ENCODE results near the gene MYCBP2. TPM values are rescaled to one million over a fixed set of nuclear protein-coding genes. Genes with fewer than 3 reads are reported as not detected.
A peak's percentile ranks its signal among the peaks of the same experiment; 100 is the strongest.
"Not testable (repeated sequence)": the region's sequence is repeated elsewhere in the genome, so short reads cannot be mapped to it uniquely, and the experiment has no call there.

Gene MYCBP2
- total RNA-seq, 1 donor from 2014 or later: 96.4 TPM

DNA sequence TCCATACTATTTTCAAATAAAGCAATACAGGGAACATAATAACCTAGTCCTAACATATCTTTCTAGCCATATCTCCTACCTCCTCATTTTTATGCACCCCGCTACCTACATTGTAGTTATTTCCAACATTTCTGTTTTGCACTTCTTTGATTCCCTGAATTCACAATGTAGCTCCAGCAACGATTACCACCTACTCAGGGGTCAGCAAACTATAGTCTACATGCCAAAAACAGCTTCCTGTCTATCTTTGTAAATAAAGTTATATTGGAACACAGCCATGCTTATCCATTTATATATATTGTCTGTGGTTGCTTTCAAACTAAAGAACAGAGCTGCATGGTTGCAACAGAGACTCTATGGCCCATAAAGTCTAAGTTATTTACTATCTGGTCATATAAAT is 16.7 kb downstream of the MYCBP2 start:
- no peak for DNase-seq (ENCODE audit: low spot score)
- H3K27me3 Mint-ChIP-seq (ENCODE audit: insufficient read depth): no peaks in the 10 kb centered on the region
- no peaks in the 10 kb centered on the region for H3K9me3 Mint-ChIP-seq
- no peak overlapping the region for H3K4me3 Mint-ChIP-seq
- peaks cover 86% of the 10 kb centered on the region for H3K4me1 Mint-ChIP-seq (ENCODE audit: low read depth)
- no peak overlapping the region for H3K27ac Mint-ChIP-seq
- peaks cover 8% of the 10 kb centered on the region for H3K36me3 Mint-ChIP-seq (ENCODE audit: low read depth)
- intact Hi-C loops (cut with micrococcal nuclease): loop anchor here (10.0 kb wide), 1 partner anchor 425 kb away; the partner anchor contains the start of gene KCTD12

GRCh38 chr13:77309254-77309653 is 17.6 kb downstream of the MYCBP2 start:
- Mint-ChIP-seq H3K27ac (no peak overlapping the region), H3K27me3 (ENCODE audit: insufficient read depth) (no peaks in the 10 kb centered on the region), H3K4me1 (ENCODE audit: low read depth) (peaks cover 81% of the 10 kb centered on the region), H3K4me3 (no peak overlapping the region), H3K9me3 (no peaks in the 10 kb centered on the region), H3K36me3 (ENCODE audit: low read depth) (peaks cover 9% of the 10 kb centered on the region)
- no peak for DNase-seq (ENCODE audit: low spot score)
- intact Hi-C loops (cut with micrococcal nuclease): no loop called here

DNA sequence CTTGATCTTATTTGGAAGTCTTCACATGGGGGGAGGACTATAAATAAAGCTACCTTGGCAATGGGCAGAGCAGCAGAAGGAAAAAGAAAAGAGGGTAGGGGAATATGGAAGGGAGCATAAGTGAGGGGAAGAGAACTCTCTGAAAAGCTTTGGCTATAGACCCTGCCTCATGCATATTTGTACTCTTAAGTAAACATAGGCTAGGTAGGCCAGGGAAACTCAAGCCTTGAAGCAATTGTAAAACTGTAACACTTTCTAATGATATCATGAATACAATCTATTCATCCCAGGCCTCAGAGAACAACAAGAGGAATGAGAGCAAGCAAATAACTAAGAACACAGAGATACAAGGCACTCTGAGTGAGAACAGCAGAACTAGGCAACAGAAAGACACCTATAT is 20.4 kb downstream of the MYCBP2 start:
- no peak for DNase-seq (ENCODE audit: low spot score)
- Mint-ChIP-seq H3K9me3 (no peaks in the 10 kb centered on the region), H3K27ac (no peak overlapping the region), H3K4me1 (ENCODE audit: low read depth) (peaks cover 71% of the 10 kb centered on the region), H3K27me3 (ENCODE audit: insufficient read depth) (no peaks in the 10 kb centered on the region), H3K36me3 (ENCODE audit: low read depth) (peaks cover 6% of the 10 kb centered on the region), H3K4me3 (no peak overlapping the region)
- intact Hi-C loops (cut with micrococcal nuclease): no loop called here

GRCh38 chr13:77305266-77305665 is 21.6 kb downstream of the MYCBP2 start:
- Mint-ChIP-seq H3K27me3 (ENCODE audit: insufficient read depth) (no peaks in the 10 kb centered on the region), H3K36me3 (ENCODE audit: low read depth) (peaks cover 4% of the 10 kb centered on the region), H3K4me1 (ENCODE audit: low read depth) (peaks cover 61% of the 10 kb centered on the region), H3K9me3 (no peaks in the 10 kb centered on the region), H3K4me3 (no peak overlapping the region), H3K27ac (no peak overlapping the region)
- no peak for DNase-seq (ENCODE audit: low spot score)
- intact Hi-C loops (cut with micrococcal nuclease): no loop called here

DNA sequence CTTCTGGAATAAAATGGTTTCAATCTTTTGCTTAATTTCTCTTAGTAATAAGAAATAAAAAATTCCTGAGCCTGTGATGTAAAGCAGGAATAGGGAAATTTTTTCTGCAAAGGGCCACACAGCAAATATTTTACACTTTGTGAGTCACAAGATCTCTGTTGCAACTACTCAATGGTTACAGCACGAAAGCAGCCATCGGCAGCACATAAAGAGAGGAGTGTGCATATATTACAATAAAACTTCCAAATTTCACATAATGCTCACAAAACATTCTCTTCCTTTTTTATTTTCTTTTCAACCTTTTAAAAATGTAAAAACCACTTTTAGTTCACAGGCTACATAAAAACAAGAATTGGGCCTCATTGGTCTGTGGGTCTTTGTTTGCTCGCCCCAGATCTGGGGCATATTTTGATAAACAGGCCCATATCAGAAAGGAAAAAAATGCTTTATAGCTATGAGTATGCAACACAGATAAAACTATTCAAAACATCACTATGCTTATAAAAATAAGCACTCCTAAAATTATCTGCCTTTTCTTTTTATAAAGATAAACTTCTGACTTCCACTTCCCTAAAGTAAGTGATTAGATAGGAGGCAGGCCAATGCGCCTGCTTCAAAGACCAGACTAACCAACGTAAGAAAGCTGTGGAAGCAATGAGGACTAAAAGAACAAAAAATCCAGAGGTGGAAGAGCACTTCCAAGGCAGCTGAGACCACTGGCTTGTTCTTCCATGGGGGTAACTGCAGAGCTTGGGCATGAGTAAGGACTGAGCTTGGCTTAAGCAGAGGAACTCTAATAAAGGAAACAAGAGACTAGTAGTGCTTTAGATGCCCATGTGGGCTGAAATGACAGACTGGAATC is 26.5 kb downstream of the MYCBP2 start:
- no peak for DNase-seq (ENCODE audit: low spot score)
- intact Hi-C loops (cut with micrococcal nuclease): no loop called here
- Mint-ChIP-seq H3K36me3 (ENCODE audit: low read depth) (peaks cover 13% of the 10 kb centered on the region), H3K27ac (no peak overlapping the region), H3K27me3 (ENCODE audit: insufficient read depth) (no peaks in the 10 kb centered on the region), H3K4me1 (ENCODE audit: low read depth) (peaks cover 37% of the 10 kb centered on the region), H3K4me3 (no peak overlapping the region), H3K9me3 (no peaks in the 10 kb centered on the region)

DNA sequence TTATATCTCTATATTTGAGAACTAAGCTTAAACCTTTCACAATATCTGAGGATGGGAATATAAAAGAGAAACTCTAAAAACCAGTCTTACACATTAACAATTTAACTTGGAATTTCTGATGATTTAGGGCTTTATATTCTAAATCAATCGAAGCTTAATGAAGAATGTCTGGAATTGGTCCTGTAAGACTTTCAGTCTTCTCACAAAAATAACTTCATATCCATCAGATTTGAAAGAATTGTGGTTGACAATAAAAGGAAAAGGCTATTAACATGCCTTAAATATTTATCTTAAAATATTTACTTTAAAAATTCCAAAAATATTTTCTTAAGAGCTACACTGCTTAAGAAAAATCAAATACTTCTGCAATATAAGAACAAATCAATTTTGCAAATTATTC is 27.3 kb downstream of the MYCBP2 start:
- Mint-ChIP-seq H3K4me3 (no peak overlapping the region), H3K4me1 (ENCODE audit: low read depth) (peaks cover 34% of the 10 kb centered on the region), H3K27me3 (ENCODE audit: insufficient read depth) (no peaks in the 10 kb centered on the region), H3K27ac (no peak overlapping the region), H3K9me3 (no peaks in the 10 kb centered on the region), H3K36me3 (ENCODE audit: low read depth) (peaks cover 18% of the 10 kb centered on the region)
- no peak for DNase-seq (ENCODE audit: low spot score)
- intact Hi-C loops (cut with micrococcal nuclease): no loop called here

GRCh38 chr13:77298426-77298825 is 28.5 kb downstream of the MYCBP2 start:
- H3K27me3 Mint-ChIP-seq (ENCODE audit: insufficient read depth): no peaks in the 10 kb centered on the region
- no peaks in the 10 kb centered on the region for H3K9me3 Mint-ChIP-seq
- H3K4me3 Mint-ChIP-seq: no peak overlapping the region
- intact Hi-C loops (cut with micrococcal nuclease): no loop called here
- H3K36me3 Mint-ChIP-seq (ENCODE audit: low read depth): peaks cover 22% of the 10 kb centered on the region
- peaks cover 33% of the 10 kb centered on the region for H3K4me1 Mint-ChIP-seq (ENCODE audit: low read depth)
- no peak for DNase-seq (ENCODE audit: low spot score)
- no peak overlapping the region for H3K27ac Mint-ChIP-seq

GRCh38 chr13:77291774-77292173 is 35.1 kb downstream of the MYCBP2 start:
- no peaks in the 10 kb centered on the region for H3K27me3 Mint-ChIP-seq (ENCODE audit: insufficient read depth)
- H3K36me3 Mint-ChIP-seq (ENCODE audit: low read depth): peaks cover 56% of the 10 kb centered on the region
- H3K27ac Mint-ChIP-seq: no peak overlapping the region
- peaks cover 41% of the 10 kb centered on the region for H3K4me1 Mint-ChIP-seq (ENCODE audit: low read depth)
- H3K9me3 Mint-ChIP-seq: peaks cover 7% of the 10 kb centered on the region
- intact Hi-C loops (cut with micrococcal nuclease): loop anchor here (1.0 to 5.0 kb wide), 8 partner anchors 17 to 461 kb away; partner anchors contain the start of genes FBXL3 and MYCBP2
- no peak for DNase-seq (ENCODE audit: low spot score)
- H3K4me3 Mint-ChIP-seq: no peak overlapping the region

- H3K36me3 Mint-ChIP-seq (ENCODE audit: low read depth): peaks cover 56% of the 10 kb centered on the region
- H3K27ac Mint-ChIP-seq: peak overlapping the region; percentile 64
- H3K4me1 Mint-ChIP-seq (ENCODE audit: low read depth): peaks cover 46% of the 10 kb centered on the region
- no peaks in the 10 kb centered on the region for H3K27me3 Mint-ChIP-seq (ENCODE audit: insufficient read depth)
- H3K4me3 Mint-ChIP-seq: no peak overlapping the region
- intact Hi-C loops (cut with micrococcal nuclease): loop anchor here (2.0 to 5.0 kb wide), 6 partner anchors 16 to 462 kb away; partner anchors contain the start of gene FBXL3
- H3K9me3 Mint-ChIP-seq: peaks cover 7% of the 10 kb centered on the region
- DNase-seq (ENCODE audit: low spot score): no peak
Measured at GRCh38 chr13:77290342-77290741, 36.6 kb downstream of the MYCBP2 start.

DNA sequence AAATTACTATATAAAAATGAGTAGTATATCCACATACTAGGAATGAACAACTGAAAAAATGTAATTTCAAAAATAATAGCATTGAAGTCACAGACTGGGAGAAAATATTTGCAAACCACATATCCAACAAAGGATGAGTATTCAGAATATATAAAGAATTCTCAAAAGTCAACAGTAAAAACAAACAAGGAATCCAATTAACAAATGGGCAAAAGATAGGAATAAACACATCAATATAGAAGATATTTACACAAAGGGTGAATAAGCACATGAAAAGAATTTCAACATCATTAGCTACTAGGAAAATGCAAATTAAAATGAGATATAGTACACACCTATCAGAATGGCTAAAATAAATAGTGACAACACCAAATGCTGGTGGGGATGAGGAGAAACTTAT is 37.0 kb downstream of the MYCBP2 start:
- no peak for DNase-seq (ENCODE audit: low spot score)
- H3K4me1 Mint-ChIP-seq (ENCODE audit: low read depth): peaks cover 49% of the 10 kb centered on the region
- no peaks in the 10 kb centered on the region for H3K27me3 Mint-ChIP-seq (ENCODE audit: insufficient read depth)
- intact Hi-C loops (cut with micrococcal nuclease): loop anchor here (2.0 to 5.0 kb wide), 6 partner anchors 15 to 462 kb away; partner anchors contain the start of gene FBXL3
- peaks cover 7% of the 10 kb centered on the region for H3K9me3 Mint-ChIP-seq
- no peak overlapping the region for H3K27ac Mint-ChIP-seq
- no peak overlapping the region for H3K4me3 Mint-ChIP-seq
- H3K36me3 Mint-ChIP-seq (ENCODE audit: low read depth): peaks cover 54% of the 10 kb centered on the region

DNA sequence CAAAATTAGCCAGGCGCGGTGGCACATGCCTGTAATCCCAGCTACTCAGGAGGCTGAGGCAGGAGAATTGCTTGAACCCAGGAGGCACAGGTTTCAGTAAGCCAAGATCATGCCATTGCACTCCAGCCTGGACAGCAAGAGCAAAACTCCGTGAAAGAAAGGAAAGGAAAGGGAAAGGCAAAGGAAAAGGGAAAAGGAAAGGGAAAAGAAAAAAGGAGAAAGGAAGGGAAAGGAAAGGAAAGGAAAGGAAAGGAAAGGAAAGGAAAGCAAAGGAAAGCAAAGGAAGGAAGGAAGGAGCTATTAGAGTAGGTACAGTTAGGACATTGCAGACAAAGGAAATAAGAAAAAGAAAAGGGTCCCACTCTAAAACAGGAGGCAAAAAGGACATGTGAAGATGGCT is 41.3 kb downstream of the MYCBP2 start:
- H3K4me3 Mint-ChIP-seq; H3K27ac Mint-ChIP-seq; H3K27me3 Mint-ChIP-seq (ENCODE audit: insufficient read depth); H3K9me3 Mint-ChIP-seq; DNase-seq (ENCODE audit: low spot score); intact Hi-C loops (cut with micrococcal nuclease): not testable (repeated sequence)
- Mint-ChIP-seq H3K4me1 (ENCODE audit: low read depth) (peaks cover 26% of the 10 kb centered on the region), H3K36me3 (ENCODE audit: low read depth) (peaks cover 40% of the 10 kb centered on the region)

DNA sequence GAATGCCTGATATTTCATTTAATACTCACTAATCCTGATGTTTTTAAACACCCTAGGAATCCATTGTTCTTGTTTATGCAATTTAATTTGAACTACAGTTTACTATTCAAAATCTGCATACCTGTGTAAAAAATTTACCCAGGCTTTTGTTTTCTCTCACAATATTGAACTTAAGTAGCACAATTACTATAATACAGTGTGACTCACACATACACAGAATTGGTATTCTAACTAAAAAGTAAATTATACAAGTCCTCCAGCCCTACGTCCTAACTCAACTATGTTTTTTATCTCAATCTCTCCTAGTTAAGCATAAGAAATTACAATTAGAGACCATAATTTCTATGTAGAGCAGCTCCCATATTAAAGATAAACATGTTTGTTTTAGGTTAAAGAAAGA is 41.8 kb downstream of the MYCBP2 start:
- H3K4me3 Mint-ChIP-seq: no peak overlapping the region
- DNase-seq (ENCODE audit: low spot score): no peak
- intact Hi-C loops (cut with micrococcal nuclease): no loop called here
- no peak overlapping the region for H3K27ac Mint-ChIP-seq
- H3K27me3 Mint-ChIP-seq (ENCODE audit: insufficient read depth): no peaks in the 10 kb centered on the region
- peaks cover 20% of the 10 kb centered on the region for H3K4me1 Mint-ChIP-seq (ENCODE audit: low read depth)
- no peaks in the 10 kb centered on the region for H3K9me3 Mint-ChIP-seq
- H3K36me3 Mint-ChIP-seq (ENCODE audit: low read depth): peaks cover 39% of the 10 kb centered on the region

GRCh38 chr13:77274126-77274525 is 52.8 kb downstream of the MYCBP2 start:
- intact Hi-C loops (cut with micrococcal nuclease): loop anchor here (2.0 to 5.0 kb wide), 2 partner anchors 17 to 203 kb away; no protein-coding TSS in a partner anchor
- H3K4me3 Mint-ChIP-seq: no peak overlapping the region
- H3K9me3 Mint-ChIP-seq: no peaks in the 10 kb centered on the region
- H3K27ac Mint-ChIP-seq: no peak overlapping the region
- H3K36me3 Mint-ChIP-seq (ENCODE audit: low read depth): peaks cover 28% of the 10 kb centered on the region
- no peaks in the 10 kb centered on the region for H3K27me3 Mint-ChIP-seq (ENCODE audit: insufficient read depth)
- DNase-seq (ENCODE audit: low spot score): no peak
- H3K4me1 Mint-ChIP-seq (ENCODE audit: low read depth): peaks cover 15% of the 10 kb centered on the region
